ENCODE data around the gene CUX1.

DNA sequence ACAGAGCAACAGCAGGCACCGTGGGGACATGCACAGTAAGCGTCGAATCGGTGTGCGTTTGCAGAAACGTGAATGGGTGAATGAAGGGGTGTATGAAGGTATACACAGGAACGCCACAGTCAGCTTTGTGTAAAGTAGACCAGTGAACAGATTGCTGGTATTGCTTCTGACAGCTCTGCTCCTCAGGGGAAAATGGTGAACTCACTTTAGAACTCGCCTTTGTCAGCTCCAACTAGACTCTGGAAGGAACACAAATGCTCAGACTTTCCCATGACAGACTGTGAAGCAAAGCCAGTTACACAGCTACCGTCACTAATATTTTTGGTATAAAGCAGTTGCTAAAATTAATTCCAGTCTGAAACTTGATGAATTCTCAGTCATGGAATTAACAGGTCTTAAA is 78.9 kb downstream of the CUX1 start:
- TF ChIP-seq, protein P1, sequence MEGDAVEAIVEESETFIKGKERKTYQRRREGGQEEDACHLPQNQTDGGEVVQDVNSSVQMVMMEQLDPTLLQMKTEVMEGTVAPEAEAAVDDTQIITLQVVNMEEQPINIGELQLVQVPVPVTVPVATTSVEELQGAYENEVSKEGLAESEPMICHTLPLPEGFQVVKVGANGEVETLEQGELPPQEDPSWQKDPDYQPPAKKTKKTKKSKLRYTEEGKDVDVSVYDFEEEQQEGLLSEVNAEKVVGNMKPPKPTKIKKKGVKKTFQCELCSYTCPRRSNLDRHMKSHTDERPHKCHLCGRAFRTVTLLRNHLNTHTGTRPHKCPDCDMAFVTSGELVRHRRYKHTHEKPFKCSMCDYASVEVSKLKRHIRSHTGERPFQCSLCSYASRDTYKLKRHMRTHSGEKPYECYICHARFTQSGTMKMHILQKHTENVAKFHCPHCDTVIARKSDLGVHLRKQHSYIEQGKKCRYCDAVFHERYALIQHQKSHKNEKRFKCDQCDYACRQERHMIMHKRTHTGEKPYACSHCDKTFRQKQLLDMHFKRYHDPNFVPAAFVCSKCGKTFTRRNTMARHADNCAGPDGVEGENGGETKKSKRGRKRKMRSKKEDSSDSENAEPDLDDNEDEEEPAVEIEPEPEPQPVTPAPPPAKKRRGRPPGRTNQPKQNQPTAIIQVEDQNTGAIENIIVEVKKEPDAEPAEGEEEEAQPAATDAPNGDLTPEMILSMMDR (IDR thresholded peaks at IDR 0.05), result no peak
- TF ChIP-seq EZH2 (IDR thresholded peaks at IDR 0.05), result no peak

Measured in neural progenitor cell (in vitro differentiated cells).